Osteoblast (primary cell): ENCODE results near the gene ANO2. TPM values are rescaled to one million over a fixed set of nuclear protein-coding genes. Genes with fewer than 3 reads are reported as not detected.
"Not testable (repeated sequence)": the region's sequence is repeated elsewhere in the genome, so short reads cannot be mapped to it uniquely, and the experiment has no call there.

Source experiments
- DNase-seq: peaks from one replicate; pipeline ENCODE4 v3.0.0; 2011; ENCODE audit warnings: low spot score, mixed read lengths; ENCODE audit not compliant: insufficient read length; ENCODE audit errors: missing footprints
- H2AFZ ChIP-seq: 2 replicates; pipeline ENCODE4 v1.6.0; 2011; ENCODE audit warnings: mild to moderate bottlenecking, low read length
- H3K27ac ChIP-seq: 2 replicates; pipeline ENCODE4 v1.5.1; 2011; ENCODE audit warnings: mild to moderate bottlenecking, low read depth, low read length, moderate library complexity
- H3K27me3 ChIP-seq: 2 replicates; pipeline ENCODE4 v1.6.0; 2012; ENCODE audit warnings: mild to moderate bottlenecking, control low read depth, inconsistent platforms, low read length, moderate library complexity; ENCODE audit not compliant: insufficient read depth
- H3K36me3 ChIP-seq: 2 replicates; pipeline ENCODE4 v1.5.1; 2011; ENCODE audit warnings: mild to moderate bottlenecking, low read length, control low read depth, moderate library complexity; ENCODE audit not compliant: insufficient read depth
- H3K4me1 ChIP-seq: 2 replicates; pipeline ENCODE4 v1.5.1; 2011; ENCODE audit warnings: mild to moderate bottlenecking, low read length, control low read depth, moderate library complexity; ENCODE audit not compliant: insufficient read depth
- H3K4me2 ChIP-seq: 2 replicates; pipeline ENCODE4 v1.6.0; 2011; ENCODE audit warnings: mild to moderate bottlenecking, low read length; ENCODE audit not compliant: insufficient read depth
- H3K4me3 ChIP-seq: fragments of 200-600 bp; sonication (generic); 3 replicates; pipeline ENCODE4 v1.5.1; 2012; ENCODE audit warnings: mild to moderate bottlenecking, low read length, inconsistent platforms; ENCODE audit not compliant: insufficient read depth
- H3K79me2 ChIP-seq: 2 replicates; pipeline ENCODE4 v1.6.0; 2012; ENCODE audit warnings: mild to moderate bottlenecking, low read length, control low read depth, inconsistent platforms; ENCODE audit not compliant: insufficient read depth
- H3K9me3 ChIP-seq: 2 replicates; pipeline ENCODE4 v1.5.1; 2011; ENCODE audit warnings: low read depth, low read length, control low read depth
- H4K20me1 ChIP-seq: 2 replicates; pipeline ENCODE4 v1.6.0; 2012; ENCODE audit warnings: mild to moderate bottlenecking, low read length, control low read depth; ENCODE audit not compliant: insufficient read depth
- total RNA-seq: library from RNA; depleted of rRNA; stranded (reverse); fragments of >200 nt; gene quantifications from 2 replicates; pipeline ENCODE4 v1.2.3, GENCODE V29; 2012
- TF ChIP-seq, protein P1 (sequence below): IDR thresholded peaks from 2 replicates; pipeline ENCODE4 v1.5.1; 2011; ENCODE audit warnings: mild to moderate bottlenecking, low read depth, low read length, moderate library complexity; ENCODE audit errors: extremely low read depth

The ANO2 gene
- total RNA-seq, 1 donor: under 0.01 TPM

DNA sequence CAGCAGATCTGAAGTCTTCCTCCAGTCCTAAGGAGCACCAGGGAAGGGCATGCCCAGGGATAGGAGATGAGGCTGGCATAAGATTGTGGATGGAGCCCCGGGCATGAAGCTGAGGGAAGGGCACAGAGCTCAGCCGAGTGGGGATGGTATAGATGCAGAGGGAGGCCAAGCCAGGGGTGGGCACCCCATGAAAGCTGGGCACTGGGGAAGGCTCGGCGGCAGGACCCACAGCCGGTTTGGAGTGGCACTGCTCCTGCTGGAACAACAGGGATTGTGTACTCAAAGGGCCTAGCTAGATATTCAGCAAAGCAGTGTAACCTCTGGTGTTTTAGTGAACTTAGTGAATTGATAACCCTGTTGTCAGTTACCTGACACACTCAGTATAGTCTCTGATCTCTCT, 396.0 kb downstream of the ANO2 start:
- no peaks in the 10 kb centered on the region for H3K27me3 ChIP-seq
- H3K4me1 ChIP-seq: no peaks in the 10 kb centered on the region
- H3K27ac ChIP-seq: no peak overlapping the region
- TF ChIP-seq, protein P1, sequence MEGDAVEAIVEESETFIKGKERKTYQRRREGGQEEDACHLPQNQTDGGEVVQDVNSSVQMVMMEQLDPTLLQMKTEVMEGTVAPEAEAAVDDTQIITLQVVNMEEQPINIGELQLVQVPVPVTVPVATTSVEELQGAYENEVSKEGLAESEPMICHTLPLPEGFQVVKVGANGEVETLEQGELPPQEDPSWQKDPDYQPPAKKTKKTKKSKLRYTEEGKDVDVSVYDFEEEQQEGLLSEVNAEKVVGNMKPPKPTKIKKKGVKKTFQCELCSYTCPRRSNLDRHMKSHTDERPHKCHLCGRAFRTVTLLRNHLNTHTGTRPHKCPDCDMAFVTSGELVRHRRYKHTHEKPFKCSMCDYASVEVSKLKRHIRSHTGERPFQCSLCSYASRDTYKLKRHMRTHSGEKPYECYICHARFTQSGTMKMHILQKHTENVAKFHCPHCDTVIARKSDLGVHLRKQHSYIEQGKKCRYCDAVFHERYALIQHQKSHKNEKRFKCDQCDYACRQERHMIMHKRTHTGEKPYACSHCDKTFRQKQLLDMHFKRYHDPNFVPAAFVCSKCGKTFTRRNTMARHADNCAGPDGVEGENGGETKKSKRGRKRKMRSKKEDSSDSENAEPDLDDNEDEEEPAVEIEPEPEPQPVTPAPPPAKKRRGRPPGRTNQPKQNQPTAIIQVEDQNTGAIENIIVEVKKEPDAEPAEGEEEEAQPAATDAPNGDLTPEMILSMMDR: no peak
- no peaks in the 10 kb centered on the region for H3K79me2 ChIP-seq
- no peaks in the 10 kb centered on the region for H3K36me3 ChIP-seq
- H3K9me3 ChIP-seq: no peaks in the 10 kb centered on the region
- no peak for DNase-seq
- no peak overlapping the region for H3K4me2 ChIP-seq
- no peak overlapping the region for H2AFZ ChIP-seq
- H3K4me3 ChIP-seq: no peak overlapping the region
- H4K20me1 ChIP-seq: no peaks in the 10 kb centered on the region

DNA sequence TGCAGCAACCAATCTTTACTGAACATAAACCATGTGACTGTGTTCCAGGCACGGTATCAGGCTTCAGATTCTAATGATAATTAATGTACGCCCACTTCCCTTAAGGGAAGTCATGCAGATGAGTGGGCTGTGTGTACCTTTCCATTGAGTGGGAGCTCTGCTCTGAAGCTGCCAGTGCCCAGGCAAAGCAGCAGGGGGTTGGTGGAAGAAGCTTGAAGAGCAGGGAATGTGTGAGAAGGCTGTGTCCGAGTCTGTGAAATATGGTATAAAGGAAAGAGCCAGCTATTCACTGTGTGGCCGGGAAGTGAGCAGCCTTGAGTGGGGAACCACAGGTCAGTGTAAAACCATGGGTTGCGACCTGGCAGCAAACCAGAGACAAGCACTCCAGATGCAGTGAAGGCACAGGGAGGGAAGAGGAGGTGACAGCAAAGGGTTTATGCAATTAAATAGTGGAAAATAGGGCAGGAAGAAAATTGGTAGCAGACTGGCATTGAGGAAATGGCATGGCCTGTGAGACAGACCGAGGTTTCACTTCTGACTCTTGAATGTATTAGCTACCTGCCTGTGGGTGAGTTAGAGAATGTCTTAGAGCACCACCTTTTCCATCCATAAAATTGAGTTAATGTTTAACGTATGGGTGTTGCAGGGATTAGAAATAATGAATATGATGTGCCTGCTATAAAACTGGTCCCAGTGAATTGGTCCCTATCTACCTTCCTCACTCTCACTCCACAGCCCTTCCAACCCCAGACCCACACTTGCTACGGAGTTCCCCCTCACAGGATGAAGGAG, 396.7 kb downstream of the ANO2 start:
- Histone ChIP-seq H3K36me3 (no peaks in the 10 kb centered on the region), H3K79me2 (no peaks in the 10 kb centered on the region), H3K27me3 (no peaks in the 10 kb centered on the region), H3K4me2 (no peak overlapping the region), H3K4me1 (no peaks in the 10 kb centered on the region), H4K20me1 (no peaks in the 10 kb centered on the region), H3K4me3 (no peak overlapping the region), H3K9me3 (no peaks in the 10 kb centered on the region), H3K27ac (no peak overlapping the region), H2AFZ (no peak overlapping the region)
- DNase-seq: no peak
- TF ChIP-seq, protein P1: no peak

DNA sequence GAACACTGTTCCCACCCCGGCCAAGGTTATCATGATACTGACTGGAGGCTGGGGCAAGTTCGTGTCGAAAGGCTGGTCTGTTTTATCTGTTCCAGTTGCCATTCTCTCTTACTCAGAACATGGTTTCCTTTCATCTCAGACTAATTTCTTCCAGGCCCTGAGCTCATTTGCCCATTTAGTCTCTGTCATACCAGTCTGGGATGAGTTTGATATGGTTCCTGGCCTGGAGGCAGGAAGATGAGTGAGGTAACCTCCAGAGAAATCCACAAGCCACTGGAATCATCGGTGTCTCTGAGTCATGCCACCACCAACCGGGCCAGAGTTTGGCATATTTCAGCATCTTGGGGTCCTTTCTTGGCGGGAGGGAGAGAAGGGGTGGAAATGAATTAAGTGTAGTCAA, 398.4 kb downstream of the ANO2 start:
- TF ChIP-seq, protein P1: no peak
- H3K9me3 ChIP-seq: no peaks in the 10 kb centered on the region
- no peaks in the 10 kb centered on the region for H3K4me1 ChIP-seq
- H3K27me3 ChIP-seq: no peaks in the 10 kb centered on the region
- no peak overlapping the region for H3K4me2 ChIP-seq
- H4K20me1 ChIP-seq: no peaks in the 10 kb centered on the region
- no peak overlapping the region for H3K4me3 ChIP-seq
- no peak overlapping the region for H3K27ac ChIP-seq
- H3K79me2 ChIP-seq: no peaks in the 10 kb centered on the region
- no peaks in the 10 kb centered on the region for H3K36me3 ChIP-seq
- DNase-seq: no peak
- H2AFZ ChIP-seq: no peak overlapping the region

DNA sequence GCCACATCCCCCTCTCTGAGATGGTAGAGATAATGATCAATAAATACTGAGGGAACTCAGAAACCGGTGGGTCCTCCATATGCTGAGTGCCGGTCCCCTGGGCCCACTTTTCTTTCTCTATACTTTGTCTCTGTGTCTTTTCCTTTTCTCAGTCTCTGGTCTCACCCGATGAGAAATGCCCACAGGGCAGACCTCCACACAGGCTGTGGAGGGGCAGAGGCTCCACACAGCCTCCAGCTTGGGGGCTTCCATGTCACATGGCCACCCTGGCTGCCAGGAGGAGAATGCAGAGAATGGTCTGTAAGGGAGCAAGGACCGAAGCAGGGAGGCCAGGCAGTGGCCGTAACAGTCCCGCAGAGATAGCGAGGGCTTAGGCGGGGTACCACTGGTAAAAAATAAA, 407.3 kb downstream of the ANO2 start:
- no peak overlapping the region for H3K4me2 ChIP-seq
- H2AFZ ChIP-seq: no peak overlapping the region
- no peaks in the 10 kb centered on the region for H4K20me1 ChIP-seq
- no peaks in the 10 kb centered on the region for H3K27me3 ChIP-seq
- H3K4me1 ChIP-seq: no peaks in the 10 kb centered on the region
- no peak for DNase-seq
- no peaks in the 10 kb centered on the region for H3K79me2 ChIP-seq
- H3K27ac ChIP-seq: no peak overlapping the region
- H3K36me3 ChIP-seq: no peaks in the 10 kb centered on the region
- no peak overlapping the region for H3K4me3 ChIP-seq
- H3K9me3 ChIP-seq: no peaks in the 10 kb centered on the region
- TF ChIP-seq, protein P1: no peak

DNA sequence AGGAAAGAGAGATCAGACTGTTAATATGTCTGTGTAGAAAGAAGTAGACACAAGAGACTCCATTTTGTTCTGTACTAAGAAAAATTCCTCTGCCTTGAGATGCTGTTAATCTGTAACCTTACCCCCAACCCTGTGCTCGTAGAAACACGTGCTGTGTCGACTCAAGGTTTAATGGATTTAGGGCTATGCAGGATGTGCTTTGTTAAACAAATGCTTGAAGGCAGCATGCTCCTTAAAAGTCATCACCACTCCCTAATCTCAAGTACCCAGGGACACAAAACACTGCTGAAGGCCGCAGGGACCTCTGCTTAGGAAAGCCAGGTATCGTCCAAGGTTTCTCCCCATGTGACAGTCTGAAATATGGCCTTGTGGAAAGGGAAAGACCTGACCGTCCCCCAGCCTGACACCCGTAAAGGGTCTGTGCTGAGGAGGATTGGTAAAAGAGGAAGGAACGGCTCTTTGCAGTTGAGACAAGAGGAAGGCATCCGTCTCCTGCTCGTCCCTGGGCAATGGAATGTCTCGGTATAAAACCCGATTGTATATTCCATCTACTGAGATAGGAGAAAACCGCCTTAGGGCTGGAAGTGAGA, 407.9 kb downstream of the ANO2 start:
- H3K27ac ChIP-seq, H3K9me3 ChIP-seq, DNase-seq, H3K79me2 ChIP-seq, H3K4me2 ChIP-seq, H3K36me3 ChIP-seq, H3K4me1 ChIP-seq, H4K20me1 ChIP-seq, H3K4me3 ChIP-seq, H3K27me3 ChIP-seq, H2AFZ ChIP-seq: not testable (repeated sequence)
